ENCODE data around the gene POLD2. TPM values are rescaled to one million over a fixed set of nuclear protein-coding genes. Genes with fewer than 3 reads are reported as not detected.

Gene POLD2
- total and polyA plus RNA-seq, 2 of the 4 experiments (the other 2 are of a cell fraction): 142 to 163 TPM

- Histone ChIP-seq H3K9me3 (ENCODE audit: control insufficient read depth, insufficient read depth, low read length) (peaks cover 5% of the 10 kb centered on the region; the same call in 1 of the 2 replicates), H3K4ac (ENCODE audit: low read depth, low read length) (no peak overlapping the region), H3K9me1 (ENCODE audit: insufficient read depth, low read length) (no peaks in the 10 kb centered on the region), H3K56ac (ENCODE audit: extremely low read depth, insufficient read depth, low read length) (no peak overlapping the region), H4K91ac (ENCODE audit: insufficient read depth, low read depth, low read length) (no peak overlapping the region), H2AK9ac (replicated peaks; ENCODE audit: low read depth, low read length, poor library complexity) (no peak overlapping the region), H3K4me3 (ENCODE audit: insufficient read depth, low read depth, low read length) (no peak overlapping the region), H3K4me2 (ENCODE audit: low read depth, low read length) (no peak overlapping the region), H3K18ac (ENCODE audit: low read depth, low read length) (no peak overlapping the region), H4K20me1 (ENCODE audit: insufficient read depth, low read length) (no peaks in the 10 kb centered on the region), H2AFZ (replicated peaks; ENCODE audit: low read length, poor library complexity) (no peak overlapping the region), H3K27me3 (ENCODE audit: control insufficient read depth, insufficient read depth, low read length) (peaks cover 35% of the 10 kb centered on the region), H3K4me1 (ENCODE audit: control insufficient read depth, insufficient read depth, low read length) (peaks cover 4% of the 10 kb centered on the region), H3K9ac (ENCODE audit: low read depth, low read length) (no peak overlapping the region), H2BK5ac (ENCODE audit: low read depth, low read length, poor library complexity, severe bottlenecking) (no peak overlapping the region), H3K14ac (replicated peaks; ENCODE audit: low read depth, low read length) (no peak overlapping the region), H2AK5ac (ENCODE audit: low read depth, low read length) (no peak overlapping the region), H2BK120ac (ENCODE audit: low read depth, low read length) (no peak overlapping the region), H4K5ac (ENCODE audit: low read depth, low read length) (no peak overlapping the region), H3K79me1 (ENCODE audit: low read depth in 1 of 2, low read length in 2 of 2) (no peaks in the 10 kb centered on the region), H2BK20ac (ENCODE audit: low read depth, low read length) (no peak overlapping the region), H3K36me3 (ENCODE audit: control insufficient read depth, insufficient read depth, low read length) (no peaks in the 10 kb centered on the region), H4K8ac (ENCODE audit: low read depth in 2 of 2, low read length in 2 of 2) (no peak overlapping the region), H2BK15ac (ENCODE audit: low read depth, low read length) (no peak overlapping the region), H3K27ac (ENCODE audit: insufficient read depth, low read length) (no peak overlapping the region), H3K23ac (ENCODE audit: low read depth, low read length) (no peak overlapping the region)
- intact Hi-C loops (cut with micrococcal nuclease) (no loop called here), dilution Hi-C loops (cut with HindIII; ENCODE audit: low sequenced_read_pairs, unreplicated experiment) (no loop called here), in situ Hi-C loops (cut with MboI; ENCODE audit: low sequenced_read_pairs) (no loop called here)
- CTCF ChIA-PET: no interaction called here
- no CpG with 5 or more reads among the region's 6 CpGs for WGBS, 2 experiments (ENCODE audit: extremely low coverage in 2 of 2, insufficient read length in 1 of 2)
- POLR2A ChIA-PET (ENCODE audit: unreplicated experiment): no interaction called here
- DNase-seq (no peak), ATAC-seq (ENCODE audit: low read depth) (no peak)
- TF ChIP-seq ELK1 (IDR thresholded peaks at IDR 0.05; ENCODE audit: borderline replicate concordance, low read depth, low read length) (no peak), CHD1 (IDR thresholded peaks at IDR 0.05; ENCODE audit: low read depth, low read length) (no peak), CEBPB (IDR thresholded peaks at IDR 0.05; ENCODE audit: low read depth, low read length) (no peak), NFE2L2 (IDR thresholded peaks at IDR 0.05; ENCODE audit: low read depth, low read length) (no peak), RCOR1 (IDR thresholded peaks at IDR 0.05; ENCODE audit: insufficient replicate concordance, low read length) (no peak), MAFK (IDR thresholded peaks at IDR 0.05; ENCODE audit: low read depth, low read length) (no peak), POLR2A (IDR thresholded peaks at IDR 0.05; ENCODE audit: low read depth, low read length) (no peak)
- BruUV-seq (replicated peaks): no TSS peak
Observed at GRCh38 chr7:44172803-44173424, 49.6 kb upstream of the POLD2 start.
